Progenitor cell of endocrine pancreas (in vitro differentiated cells): ENCODE data around the gene CAND2. TPM values are rescaled to one million over a fixed set of nuclear protein-coding genes. Genes with fewer than 3 reads are reported as not detected.

Experiments
- DNase-seq: peaks from one replicate; pipeline ENCODE4 v3.0.0; 2021; ENCODE audit warnings: low spot score; ENCODE audit not compliant: unreplicated experiment
- H3K27ac Mint-ChIP-seq: 2 replicates; pipeline ENCODE4 v1.8.0; 2021; ENCODE audit warnings: mild to moderate bottlenecking, moderate library complexity, mixed read lengths
- H3K27me3 Mint-ChIP-seq: 2 replicates; pipeline ENCODE4 v1.8.0; 2021; ENCODE audit warnings: mixed read lengths
- H3K36me3 Mint-ChIP-seq: 2 replicates; pipeline ENCODE4 v1.8.0; 2022; ENCODE audit warnings: mixed read lengths; ENCODE audit not compliant: insufficient read depth
- H3K4me1 Mint-ChIP-seq: 2 replicates; pipeline ENCODE4 v1.8.0; 2021; ENCODE audit warnings: low read depth, mixed read lengths
- H3K4me3 Mint-ChIP-seq: 2 replicates; pipeline ENCODE4 v1.8.0; 2021; ENCODE audit warnings: low read depth, mild to moderate bottlenecking, moderate library complexity, mixed read lengths
- H3K9me3 Mint-ChIP-seq: 2 replicates; pipeline ENCODE4 v1.8.0; 2021; ENCODE audit warnings: low read depth, mixed read lengths
- CTCF ChIP-seq: fragments of 200-600 bp; sonication (generic); IDR thresholded peaks from one replicate; pipeline ENCODE4 v1.5.0; 2021; ENCODE audit warnings: antibody characterized with exemption, mild to moderate bottlenecking; ENCODE audit not compliant: unreplicated experiment
- total RNA-seq: library from RNA; stranded (reverse); gene quantifications from 2 replicates; pipeline ENCODE4 v1.2.1, GENCODE V29; 2021

The CAND2 gene
- total RNA-seq, 1 donor from 2014 or later: 11.0 TPM

- no peak for TF ChIP-seq CTCF
- no peak overlapping the region for H3K27ac Mint-ChIP-seq
- H3K4me3 Mint-ChIP-seq: no peak overlapping the region
- no peaks in the 10 kb centered on the region for H3K9me3 Mint-ChIP-seq
- H3K4me1 Mint-ChIP-seq: peaks cover 11% of the 10 kb centered on the region
- H3K36me3 Mint-ChIP-seq: no peaks in the 10 kb centered on the region
- H3K27me3 Mint-ChIP-seq: peaks cover 5% of the 10 kb centered on the region
- DNase-seq: no peak
These were observed 32.2 kb upstream of the CAND2 start for GRCh38 chr3:12764171-12764776.

DNA sequence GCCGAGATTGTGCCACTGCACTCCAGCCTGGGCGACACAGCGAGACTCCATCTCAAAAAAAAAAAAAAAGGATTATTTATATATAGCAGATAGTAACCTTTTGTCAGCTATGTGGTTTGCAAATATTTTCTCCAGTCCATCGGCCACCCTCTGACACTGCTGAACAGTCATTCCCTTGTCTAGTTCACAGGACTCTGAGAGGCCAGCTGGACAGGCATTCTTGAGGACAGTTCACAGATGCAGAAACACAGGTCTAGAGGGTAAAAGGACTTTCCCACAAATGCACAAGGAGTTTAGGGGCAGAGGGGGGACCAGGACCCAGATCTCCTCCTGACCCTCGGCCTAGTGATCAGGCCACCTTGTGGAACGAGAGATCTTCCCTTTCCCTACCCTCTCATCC, 29.9 kb upstream of the CAND2 start:
- H3K27me3 Mint-ChIP-seq: peaks cover 5% of the 10 kb centered on the region
- H3K4me1 Mint-ChIP-seq: no peaks in the 10 kb centered on the region
- H3K4me3 Mint-ChIP-seq: no peak overlapping the region
- H3K9me3 Mint-ChIP-seq: no peaks in the 10 kb centered on the region
- no peak for TF ChIP-seq CTCF
- no peak overlapping the region for H3K27ac Mint-ChIP-seq
- DNase-seq: no peak
- H3K36me3 Mint-ChIP-seq: no peaks in the 10 kb centered on the region

GRCh38 chr3:12768579-12769527, 27.6 kb upstream of the CAND2 start:
- H3K9me3 Mint-ChIP-seq: no peaks in the 10 kb centered on the region
- TF ChIP-seq CTCF: no peak

DNA sequence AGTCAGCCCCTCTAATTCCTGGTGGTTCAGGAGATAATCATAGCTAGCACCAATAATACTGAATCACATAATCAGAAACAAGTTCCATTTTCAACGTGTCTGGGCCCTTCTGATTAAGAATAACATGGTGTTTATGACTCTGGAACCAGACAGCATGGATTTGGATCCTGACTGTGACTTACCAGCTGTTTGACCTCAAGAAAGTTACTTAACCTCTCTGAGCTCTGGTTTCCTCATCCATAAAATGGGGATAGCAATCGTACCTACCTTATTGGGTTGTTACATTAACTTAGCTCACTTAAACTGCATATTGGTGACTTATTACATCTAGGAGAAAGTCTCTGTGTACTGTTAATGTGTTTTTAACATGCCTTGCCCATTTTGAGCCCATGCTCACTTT, 26.7 kb upstream of the CAND2 start:
- no peaks in the 10 kb centered on the region for H3K9me3 Mint-ChIP-seq
- TF ChIP-seq CTCF: no peak
- no peaks in the 10 kb centered on the region for H3K4me1 Mint-ChIP-seq
- peaks cover 11% of the 10 kb centered on the region for H3K27me3 Mint-ChIP-seq
- no peaks in the 10 kb centered on the region for H3K36me3 Mint-ChIP-seq
- DNase-seq: no peak
- H3K4me3 Mint-ChIP-seq: no peak overlapping the region
- H3K27ac Mint-ChIP-seq: no peak overlapping the region

More at GRCh38 chr3:12768579-12769527, 27.6 kb upstream of the CAND2 start:
- H3K36me3 Mint-ChIP-seq: no peaks in the 10 kb centered on the region
- H3K4me3 Mint-ChIP-seq: no peak overlapping the region
- no peak for DNase-seq
- H3K4me1 Mint-ChIP-seq: no peaks in the 10 kb centered on the region
- H3K27me3 Mint-ChIP-seq: peaks cover 8% of the 10 kb centered on the region
- no peak overlapping the region for H3K27ac Mint-ChIP-seq

DNA sequence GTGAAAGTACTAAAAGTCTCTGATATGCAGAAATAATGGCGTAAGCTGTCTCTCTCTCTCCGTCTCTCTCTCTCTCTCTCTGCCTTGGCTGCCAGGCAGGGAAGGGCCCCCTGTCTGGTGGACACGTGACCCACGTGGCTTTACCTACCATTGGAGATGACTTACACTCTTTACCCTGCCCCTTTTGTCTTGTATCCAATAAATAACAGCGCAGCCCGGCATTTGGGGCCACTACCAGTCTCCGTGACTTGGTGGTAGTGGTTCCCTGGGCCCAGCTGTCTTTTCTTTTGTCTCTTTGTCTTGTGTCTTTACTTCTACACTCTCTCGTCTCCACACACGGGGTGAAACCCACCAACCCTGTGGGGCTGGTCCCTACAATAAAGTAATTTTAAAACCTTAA, 25.2 kb upstream of the CAND2 start:
- Mint-ChIP-seq H3K4me1 (no peaks in the 10 kb centered on the region), H3K9me3 (no peaks in the 10 kb centered on the region), H3K4me3 (no peak overlapping the region), H3K27ac (no peak overlapping the region), H3K27me3 (peaks cover 11% of the 10 kb centered on the region), H3K36me3 (no peaks in the 10 kb centered on the region)
- no peak for DNase-seq
- TF ChIP-seq CTCF: no peak
